Frontal cortex (tissue), 4 donors: ENCODE data around the gene LPP. TPM values are rescaled to one million over a fixed set of nuclear protein-coding genes. Genes with fewer than 3 reads are reported as not detected.

Experiments
- DNase-seq, 2 donors: peaks; one replicate each; pipeline ENCODE4 v3.0.0; 2012; ENCODE audit warnings: low spot score in 2 of 2
- FAIRE-seq: peaks from 2 replicates; lab custom pipeline; 2012; peaks lifted over from hg19 to GRCh38; lab: Jason Lieb, UNC
- total RNA-seq: library from RNA; depleted of rRNA; stranded (reverse); fragments of >200 nt; gene quantifications from one replicate; pipeline ENCODE4 v1.2.3, GENCODE V29; 2014
- donor health status: control.
- donor health status: control.
- donor health status: control.

LPP gene
- total RNA-seq, 1 donor from 2014 or later = 6.5 TPM

GRCh38 chr3:188760408-188760807 lies 606.5 kb downstream of the LPP start:
- no peak for FAIRE-seq
- DNase-seq = no peak

- FAIRE-seq (no peak), DNase-seq (no peak)
These were observed 607.5 kb downstream of the LPP start for GRCh38 chr3:188761439-188761838.

- DNase-seq = no peak
- no peak for FAIRE-seq
These were observed 608.0 kb downstream of the LPP start for GRCh38 chr3:188761964-188762363.

- FAIRE-seq (no peak), DNase-seq (no peak)
These were observed 610.7 kb downstream of the LPP start for GRCh38 chr3:188764609-188765008.

- no peak for FAIRE-seq
- DNase-seq = no peak
These were observed 615.9 kb downstream of the LPP start for GRCh38 chr3:188769831-188770230.

- DNase-seq = no peak
- FAIRE-seq = no peak
These were observed 618.9 kb downstream of the LPP start for GRCh38 chr3:188772886-188773285.

GRCh38 chr3:188775412-188775811 lies 621.5 kb downstream of the LPP start:
- DNase-seq (no peak), FAIRE-seq (no peak)

- DNase-seq (no peak), FAIRE-seq (no peak)
These were observed 622.5 kb downstream of the LPP start for GRCh38 chr3:188776447-188776846.

- no peak for DNase-seq
- FAIRE-seq = no peak
These were observed 624.3 kb downstream of the LPP start for GRCh38 chr3:188778091-188778852.

- DNase-seq = no peak
- FAIRE-seq = no peak
These were observed 625.5 kb downstream of the LPP start for GRCh38 chr3:188779281-188779980.

GRCh38 chr3:188780193-188781147 lies 626.5 kb downstream of the LPP start:
- FAIRE-seq (no peak), DNase-seq (peak in 1 of 2 donors; percentile 12)

GRCh38 chr3:188782613-188783124 lies 628.7 kb downstream of the LPP start:
- no peak for FAIRE-seq
- no peak for DNase-seq

- no peak for FAIRE-seq
- no peak for DNase-seq
These were observed 632.5 kb downstream of the LPP start for GRCh38 chr3:188786424-188786823.

- FAIRE-seq (no peak), DNase-seq (no peak)
These were observed 634.7 kb downstream of the LPP start for GRCh38 chr3:188788621-188789081.

- no peak for DNase-seq
- no peak for FAIRE-seq
These were observed 635.3 kb downstream of the LPP start for GRCh38 chr3:188789251-188789650.

GRCh38 chr3:188791311-188791710 lies 637.4 kb downstream of the LPP start:
- DNase-seq (no peak), FAIRE-seq (no peak)

GRCh38 chr3:188792793-188793192 lies 638.8 kb downstream of the LPP start:
- FAIRE-seq (no peak), DNase-seq (peak in 1 of 2 donors; percentile 16)

GRCh38 chr3:188796122-188796631 lies 642.2 kb downstream of the LPP start:
- FAIRE-seq = no peak
- DNase-seq = no peak

GRCh38 chr3:188797045-188797444 lies 643.1 kb downstream of the LPP start:
- no peak for FAIRE-seq
- DNase-seq = no peak
